Measurements from ENCODE around the gene HIGD1B. TPM values are rescaled to one million over a fixed set of nuclear protein-coding genes. Genes with fewer than 3 reads are reported as not detected.
"Not testable (repeated sequence)": the region's sequence is repeated elsewhere in the genome, so short reads cannot be mapped to it uniquely, and the experiment has no call there.

HIGD1B gene
- total RNA-seq, 4 donors from 2014 or later: 1.1 to 2.5 (median 1.5) TPM

DNA sequence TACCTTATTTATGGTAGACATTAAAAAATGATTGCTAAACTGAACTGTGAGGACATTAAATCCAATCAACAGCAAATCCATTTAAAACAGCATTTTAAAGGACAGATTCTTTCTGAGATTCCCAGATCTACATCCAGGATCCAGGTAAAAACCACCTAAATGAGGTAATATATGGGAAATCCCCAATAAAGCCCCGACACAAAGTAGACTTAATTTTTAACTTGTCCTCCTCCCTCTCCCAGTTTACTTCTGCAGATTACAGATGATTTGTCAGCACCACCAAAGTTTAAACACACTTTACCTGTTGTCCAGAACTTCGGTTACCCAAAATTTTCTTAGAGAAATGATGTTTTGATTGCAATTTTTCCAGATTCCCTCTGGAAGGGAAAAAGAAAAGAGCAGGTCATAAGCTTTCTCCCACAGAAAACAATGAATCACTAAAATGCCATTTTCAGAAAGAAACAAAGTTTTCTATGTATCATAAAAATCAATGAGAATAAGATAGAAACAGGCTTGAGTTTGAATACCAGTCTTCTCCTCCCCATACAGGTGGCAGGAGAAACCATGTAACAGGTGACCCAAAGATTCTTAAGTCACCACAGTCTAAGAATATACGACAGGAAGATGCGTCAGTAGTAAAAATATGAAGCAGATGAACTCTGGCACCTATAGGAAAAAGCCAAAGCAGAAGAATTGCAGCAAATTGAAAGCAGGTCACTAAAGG lies 40.4 kb upstream of the HIGD1B start:
- peaks cover 0 to 10% of the 10 kb centered on the region in 2 donors for H3K36me3 ChIP-seq
- no peaks in the 10 kb centered on the region for H3K27me3 ChIP-seq
- no peak for TF ChIP-seq POLR2A (IDR thresholded peaks at IDR 0.05)
- TF ChIP-seq CTCF (IDR thresholded peaks at IDR 0.05): no peak
- no peak for TF ChIP-seq POLR2AphosphoS5 (IDR thresholded peaks at IDR 0.05)
- no peak for TF ChIP-seq EP300 (IDR thresholded peaks at IDR 0.05)
- peaks cover 8 to 70% (median 16%) of the 10 kb centered on the region in 3 donors for H3K4me1 ChIP-seq
- H3K9me3 ChIP-seq: no peaks in the 10 kb centered on the region
- WGBS, 2 donors (ENCODE audit: low coverage in 1 of 2): 44 to 61% methylated on average over 4 of the region's 4 CpGs
- peak overlapping the region in 2 of 4 donors; percentile 35 to 55 for H3K27ac ChIP-seq
- no peak overlapping the region for H3K4me3 ChIP-seq
- no peak for ATAC-seq

- no peak overlapping the region for H3K4me3 ChIP-seq
- no peaks in the 10 kb centered on the region for H3K27me3 ChIP-seq
- TF ChIP-seq POLR2A (IDR thresholded peaks at IDR 0.05) (no peak), EP300 (IDR thresholded peaks at IDR 0.05) (no peak), CTCF (IDR thresholded peaks at IDR 0.05) (no peak), POLR2AphosphoS5 (IDR thresholded peaks at IDR 0.05) (no peak)
- WGBS, 2 donors (ENCODE audit: low coverage in 1 of 2): 41 to 45% methylated on average over 3 of the region's 3 CpGs
- H3K9me3 ChIP-seq: no peaks in the 10 kb centered on the region
- H3K36me3 ChIP-seq: peaks cover 0 to 10% of the 10 kb centered on the region in 2 donors
- H3K27ac ChIP-seq: peak overlapping the region in 2 of 4 donors; percentile 35 to 55
- no peak for ATAC-seq
- peaks cover 6 to 70% (median 10%) of the 10 kb centered on the region in 3 donors for H3K4me1 ChIP-seq
These were observed 39.9 kb upstream of the HIGD1B start for GRCh38 chr17:44807817-44808155.

DNA sequence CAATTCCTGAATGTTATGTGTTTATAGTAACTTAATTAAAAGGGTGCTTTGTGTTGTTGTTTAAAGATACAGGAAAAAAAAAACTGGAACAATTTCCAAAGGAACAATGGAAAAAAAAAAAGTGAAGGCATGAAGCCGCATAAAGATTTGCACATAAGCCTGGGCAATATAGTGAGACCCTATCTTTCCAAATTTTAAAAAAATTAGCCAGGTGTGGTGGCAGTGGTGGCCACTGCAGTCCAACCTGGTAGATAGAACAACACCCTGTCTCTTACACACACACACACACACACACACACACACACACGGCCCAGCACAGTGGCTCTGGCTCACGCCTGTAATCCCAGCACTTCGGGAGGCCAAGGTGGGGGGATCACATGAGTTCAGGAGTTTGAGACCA lies 39.5 kb upstream of the HIGD1B start:
- Histone ChIP-seq H3K27ac (peak overlapping the region in 2 of 4 donors; percentile 35 to 55), H3K36me3 (peaks cover 0 to 10% of the 10 kb centered on the region in 2 donors), H3K27me3 (no peaks in the 10 kb centered on the region), H3K4me1 (peaks cover 3 to 69% (median 10%) of the 10 kb centered on the region in 3 donors), H3K4me3 (no peak overlapping the region), H3K9me3 (no peaks in the 10 kb centered on the region)
- 81 to 100% methylated on average over 1 to 4 of the region's 4 CpGs for WGBS, 2 donors (ENCODE audit: low coverage in 1 of 2)
- ATAC-seq: no peak
- TF ChIP-seq CTCF (IDR thresholded peaks at IDR 0.05) (no peak), EP300 (IDR thresholded peaks at IDR 0.05) (no peak), POLR2A (IDR thresholded peaks at IDR 0.05) (no peak), POLR2AphosphoS5 (IDR thresholded peaks at IDR 0.05) (no peak)

DNA sequence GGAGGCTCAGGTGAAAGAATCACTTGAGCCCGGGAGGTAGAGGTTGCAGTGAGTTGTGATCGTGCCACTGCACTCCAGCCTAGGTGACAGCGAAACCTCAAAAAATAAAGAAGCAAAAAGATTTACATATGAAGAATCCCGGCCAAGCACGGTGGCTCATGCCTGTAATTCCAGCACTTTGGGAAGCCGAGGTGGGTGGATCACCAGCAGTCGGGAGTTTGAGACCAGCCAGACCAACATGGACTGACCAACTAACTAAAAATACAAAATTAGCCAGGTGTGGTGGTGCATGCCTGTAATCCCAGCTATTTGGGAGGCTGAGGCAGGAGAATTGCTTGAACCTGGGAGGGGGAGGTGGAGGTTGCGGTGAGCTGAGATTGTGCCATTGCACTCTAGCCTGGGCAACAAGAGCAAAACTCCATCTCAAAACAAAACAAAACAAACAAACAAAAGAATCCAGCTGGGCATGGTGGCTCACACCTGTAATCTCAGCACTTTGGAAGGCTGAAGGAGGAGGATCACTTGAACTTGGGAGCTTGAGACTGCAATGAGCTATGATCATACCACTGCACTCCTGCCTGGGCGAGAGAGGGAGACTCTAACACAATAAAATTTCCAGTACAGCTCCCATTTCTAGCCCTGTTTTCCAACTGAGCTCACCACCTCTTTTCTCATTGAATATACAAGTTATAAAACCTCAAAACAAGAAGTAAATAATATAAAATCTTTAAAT lies 38.9 kb upstream of the HIGD1B start:
- peaks cover 0 to 62% (median 6%) of the 10 kb centered on the region in 3 donors for H3K4me1 ChIP-seq

DNA sequence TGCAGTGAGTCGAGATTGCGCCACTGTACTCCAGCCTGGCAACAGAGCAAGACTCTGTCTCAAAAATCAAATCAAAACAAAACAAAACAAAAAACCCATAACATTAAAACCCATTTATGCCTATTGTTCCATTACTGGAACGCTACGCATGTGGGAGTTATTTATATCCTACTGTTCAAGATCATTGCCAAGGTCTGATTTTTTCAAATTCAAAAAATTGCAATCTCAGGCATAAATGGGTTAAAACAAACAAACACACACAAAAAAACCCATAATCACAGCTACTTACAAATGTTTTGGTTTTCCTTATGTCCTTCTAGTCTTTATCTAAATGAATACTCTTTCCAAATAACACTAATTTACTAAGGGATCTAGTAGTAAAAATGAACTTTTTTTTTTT lies 35.4 kb upstream of the HIGD1B start:
- ATAC-seq: no peak
- no peaks in the 10 kb centered on the region for H3K9me3 ChIP-seq
- WGBS, 2 donors (ENCODE audit: low coverage in 1 of 2): 26 to 33% methylated on average over 4 of the region's 4 CpGs
- no peak overlapping the region for H3K4me3 ChIP-seq
- H3K4me1 ChIP-seq: peaks cover 0 to 36% (median 6%) of the 10 kb centered on the region in 3 donors
- H3K27ac ChIP-seq: peak overlapping the region in 3 of 4 donors; percentile 34 to 67 (median 63)
- no peak for TF ChIP-seq POLR2AphosphoS5 (IDR thresholded peaks at IDR 0.05)
- TF ChIP-seq EP300 (IDR thresholded peaks at IDR 0.05): no peak
- no peaks in the 10 kb centered on the region for H3K27me3 ChIP-seq
- H3K36me3 ChIP-seq: no peaks in the 10 kb centered on the region

More for the DNA sequence above, 38.9 kb upstream of the HIGD1B start:
- not testable (repeated sequence) for ATAC-seq, H3K9me3 ChIP-seq, H3K27me3 ChIP-seq, H3K36me3 ChIP-seq, H3K4me3 ChIP-seq
- 94 to 100% methylated on average over 3 to 9 of the region's 9 CpGs for WGBS, 2 donors (ENCODE audit: low coverage in 1 of 2)
- H3K27ac ChIP-seq: peak overlapping the region in 1 of 4 donors; percentile 25

DNA sequence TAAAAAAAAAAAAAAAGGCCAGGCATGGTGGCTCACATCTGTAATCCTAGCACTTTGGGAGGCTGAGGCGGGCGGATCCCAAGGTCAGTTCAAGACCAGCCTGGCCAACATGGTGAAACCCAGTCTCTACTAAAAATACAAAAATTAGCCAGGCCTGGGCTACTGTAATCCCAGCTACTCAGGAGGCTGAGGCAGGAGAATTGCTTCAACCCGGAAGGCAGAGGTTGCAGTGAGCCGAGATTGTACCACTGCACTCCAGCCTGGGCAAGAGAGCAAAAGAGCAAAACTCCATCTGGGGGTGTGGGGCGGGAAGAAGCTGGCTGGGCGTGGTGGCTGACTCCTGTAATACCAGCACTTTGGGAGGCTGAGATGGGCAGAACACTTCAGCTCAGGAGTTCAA lies 29.2 kb upstream of the HIGD1B start:
- Histone ChIP-seq H3K27ac (peak overlapping the region in 1 of 4 donors; percentile 41), H3K4me1 (peaks cover 0 to 31% (median 3%) of the 10 kb centered on the region in 3 donors)
- not testable (repeated sequence) for H3K27me3 ChIP-seq, H3K36me3 ChIP-seq, H3K4me3 ChIP-seq, H3K9me3 ChIP-seq, ATAC-seq
- WGBS, 2 donors (ENCODE audit: low coverage in 1 of 2): 91% methylated on average over 4 of the region's 6 CpGs
